GM23248 (cell line): ENCODE data around the gene ST7.

ENCODE experiments used
- EZH2 ChIP-seq: fragments of 200-600 bp; sonication (generic); IDR thresholded peaks from 2 replicates; pipeline ENCODE4 v1.6.1; 2018; ENCODE audit warnings: antibody characterized with exemption, mild to moderate bottlenecking; ENCODE audit not compliant: insufficient read depth, poor library complexity, severe bottlenecking
- EZH2phosphoT487 ChIP-seq: fragments of 200-600 bp; sonication (generic); IDR thresholded peaks from 2 replicates; pipeline ENCODE4 v1.6.1; 2018; ENCODE audit warnings: antibody characterized with exemption, moderate library complexity, mild to moderate bottlenecking, low read depth; ENCODE audit not compliant: insufficient read depth

- TF ChIP-seq EZH2 (no peak), EZH2phosphoT487 (no peak)
Measured at GRCh38 chr7:117091721-117092120, 138.4 kb downstream of the ST7 start.
